ENCODE measurements around the gene SMYD3.

The SMYD3 gene

DNA sequence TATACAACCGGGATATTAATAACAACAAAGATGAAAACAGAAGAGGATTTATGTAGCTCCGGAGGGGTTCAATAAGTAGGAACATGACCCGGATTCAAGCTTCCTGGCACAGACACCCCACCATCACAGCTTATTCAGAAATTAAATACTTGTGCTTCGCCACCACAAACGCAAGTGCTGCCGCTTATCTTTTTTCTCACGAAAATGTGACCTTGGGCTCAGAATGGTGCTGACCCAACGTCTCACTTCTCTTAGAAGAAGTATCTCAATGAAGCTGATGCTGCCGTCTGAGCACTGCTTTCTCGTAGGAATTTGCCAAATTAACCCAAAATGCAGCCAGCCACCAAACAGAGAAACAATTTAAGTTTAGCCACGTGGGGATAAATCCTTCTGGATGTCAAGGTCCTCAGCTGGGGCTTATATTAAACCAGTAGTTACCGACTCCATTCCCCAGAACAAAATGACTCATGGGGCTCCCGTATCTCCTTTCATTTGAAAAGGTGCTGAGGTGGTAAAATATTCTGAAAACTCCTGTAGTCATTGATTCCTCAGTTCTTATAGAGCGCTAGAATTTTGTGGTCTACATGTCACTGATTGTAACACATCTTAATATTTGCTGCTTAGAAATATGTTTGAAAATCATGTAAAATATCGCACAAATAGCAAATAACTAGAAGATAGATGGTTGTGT is 466.7 kb downstream of the SMYD3 start:
- H3K4me3 ChIP-seq, result no peak overlapping the region
- H3K27ac ChIP-seq, result no peak overlapping the region
- DNase-seq (ENCODE audit: low spot score), result no peak
- TF ChIP-seq, protein P1, sequence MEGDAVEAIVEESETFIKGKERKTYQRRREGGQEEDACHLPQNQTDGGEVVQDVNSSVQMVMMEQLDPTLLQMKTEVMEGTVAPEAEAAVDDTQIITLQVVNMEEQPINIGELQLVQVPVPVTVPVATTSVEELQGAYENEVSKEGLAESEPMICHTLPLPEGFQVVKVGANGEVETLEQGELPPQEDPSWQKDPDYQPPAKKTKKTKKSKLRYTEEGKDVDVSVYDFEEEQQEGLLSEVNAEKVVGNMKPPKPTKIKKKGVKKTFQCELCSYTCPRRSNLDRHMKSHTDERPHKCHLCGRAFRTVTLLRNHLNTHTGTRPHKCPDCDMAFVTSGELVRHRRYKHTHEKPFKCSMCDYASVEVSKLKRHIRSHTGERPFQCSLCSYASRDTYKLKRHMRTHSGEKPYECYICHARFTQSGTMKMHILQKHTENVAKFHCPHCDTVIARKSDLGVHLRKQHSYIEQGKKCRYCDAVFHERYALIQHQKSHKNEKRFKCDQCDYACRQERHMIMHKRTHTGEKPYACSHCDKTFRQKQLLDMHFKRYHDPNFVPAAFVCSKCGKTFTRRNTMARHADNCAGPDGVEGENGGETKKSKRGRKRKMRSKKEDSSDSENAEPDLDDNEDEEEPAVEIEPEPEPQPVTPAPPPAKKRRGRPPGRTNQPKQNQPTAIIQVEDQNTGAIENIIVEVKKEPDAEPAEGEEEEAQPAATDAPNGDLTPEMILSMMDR (IDR thresholded peaks at IDR 0.05), result no peak

DNA sequence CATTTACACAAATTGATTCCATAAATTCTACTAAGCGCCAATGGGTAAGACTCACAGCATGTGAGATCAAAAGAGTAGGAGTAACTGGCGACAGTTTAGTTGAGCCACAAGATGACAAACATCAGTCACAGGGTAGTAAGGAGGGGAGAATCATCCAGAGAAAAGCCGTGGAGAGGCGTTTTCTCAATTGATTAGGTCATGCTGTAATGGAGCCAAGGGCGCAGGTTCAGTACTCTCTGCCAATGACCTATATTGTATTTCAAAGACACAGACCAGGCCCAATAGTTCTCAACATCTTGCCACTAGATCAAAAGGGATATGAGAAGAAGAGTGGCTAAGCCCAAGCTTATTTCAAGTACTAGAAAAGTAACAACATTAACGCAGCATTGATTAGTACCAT is 467.5 kb downstream of the SMYD3 start:
- TF ChIP-seq, protein P1 (IDR thresholded peaks at IDR 0.05), result no peak
- no peak for DNase-seq (ENCODE audit: low spot score)
- H3K27ac ChIP-seq, result no peak overlapping the region
- H3K4me3 ChIP-seq, result no peak overlapping the region

GRCh38 chr1:246037832-246038231 is 469.2 kb downstream of the SMYD3 start:
- TF ChIP-seq, protein P1 (IDR thresholded peaks at IDR 0.05), result no peak
- no peak for DNase-seq (ENCODE audit: low spot score)
- H3K27ac ChIP-seq, result no peak overlapping the region
- H3K4me3 ChIP-seq, result no peak overlapping the region

GRCh38 chr1:246036175-246036574 is 470.9 kb downstream of the SMYD3 start:
- no peak for DNase-seq (ENCODE audit: low spot score)
- TF ChIP-seq, protein P1 (IDR thresholded peaks at IDR 0.05), result no peak

DNA sequence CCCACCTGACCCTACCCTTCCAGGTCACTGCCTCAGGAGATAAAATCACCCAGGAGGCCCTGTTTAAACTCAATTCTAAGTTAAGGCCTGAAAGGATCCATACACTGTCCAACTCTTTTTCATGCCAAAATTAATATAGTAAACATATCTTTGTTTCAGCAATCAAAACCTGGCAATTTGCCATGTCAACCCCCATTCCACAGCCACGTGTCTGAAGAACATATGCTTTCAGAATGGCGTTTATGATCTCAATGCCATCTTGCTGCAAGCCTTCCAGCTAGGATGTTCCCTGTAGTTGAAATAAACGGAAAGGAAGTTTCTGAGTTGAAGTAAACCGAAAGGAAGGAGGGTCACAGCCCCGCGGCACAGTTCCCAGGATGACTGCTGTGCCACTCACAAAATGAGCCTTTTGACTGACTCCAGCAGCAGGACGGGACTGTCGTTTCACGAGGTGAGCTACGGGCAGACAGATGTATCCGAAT is 472.0 kb downstream of the SMYD3 start:
- no peak for DNase-seq (ENCODE audit: low spot score)
- Histone ChIP-seq H3K4me3 (no peak overlapping the region), H3K27ac (no peak overlapping the region)
- TF ChIP-seq, protein P1 (IDR thresholded peaks at IDR 0.05), result no peak

More at GRCh38 chr1:246036175-246036574, 470.9 kb downstream of the SMYD3 start:
- no peak overlapping the region for H3K4me3 ChIP-seq
- no peak overlapping the region for H3K27ac ChIP-seq

- Histone ChIP-seq H3K4me3 (no peak overlapping the region), H3K27ac (no peak overlapping the region)
- TF ChIP-seq, protein P1 (IDR thresholded peaks at IDR 0.05), result no peak
- no peak for DNase-seq (ENCODE audit: low spot score)
Observed at GRCh38 chr1:246034630-246035029, 472.4 kb downstream of the SMYD3 start.

GRCh38 chr1:246032984-246033383 is 474.1 kb downstream of the SMYD3 start:
- TF ChIP-seq, protein P1 (IDR thresholded peaks at IDR 0.05), result no peak
- H3K4me3 ChIP-seq, result no peak overlapping the region
- no peak for DNase-seq (ENCODE audit: low spot score)
- no peak overlapping the region for H3K27ac ChIP-seq

Measured in coronary artery (tissue), 2 donors.